CD1c-positive myeloid dendritic cell (primary cell): ENCODE data around the gene KCNJ12.
"Not testable (repeated sequence)": the region's sequence is repeated elsewhere in the genome, so short reads cannot be mapped to it uniquely, and the experiment has no call there.

Experiments used
- DNase-seq: peaks from one replicate; pipeline ENCODE4 v3.0.0-alpha.2; 2016; ENCODE audit errors: extremely low spot score

The KCNJ12 gene

GRCh38 chr17:21408224-21408623, 32.1 kb downstream of the KCNJ12 start:
- not testable (repeated sequence) for DNase-seq

- not testable (repeated sequence) for DNase-seq
These were observed 32.7 kb downstream of the KCNJ12 start for GRCh38 chr17:21408766-21409300.

GRCh38 chr17:21409388-21409787, 33.2 kb downstream of the KCNJ12 start:
- not testable (repeated sequence) for DNase-seq

GRCh38 chr17:21409971-21410370, 33.8 kb downstream of the KCNJ12 start:
- not testable (repeated sequence) for DNase-seq

GRCh38 chr17:21410371-21410770, 34.2 kb downstream of the KCNJ12 start:
- not testable (repeated sequence) for DNase-seq

- not testable (repeated sequence) for DNase-seq
These were observed 34.9 kb downstream of the KCNJ12 start for GRCh38 chr17:21410906-21411678.

GRCh38 chr17:21411679-21412205, 35.6 kb downstream of the KCNJ12 start:
- DNase-seq = not testable (repeated sequence)

GRCh38 chr17:21412207-21412681, 36.1 kb downstream of the KCNJ12 start:
- not testable (repeated sequence) for DNase-seq

- DNase-seq = not testable (repeated sequence)
These were observed 37.6 kb downstream of the KCNJ12 start for GRCh38 chr17:21413570-21414279.

GRCh38 chr17:21414616-21415015, 38.5 kb downstream of the KCNJ12 start:
- not testable (repeated sequence) for DNase-seq

- DNase-seq = not testable (repeated sequence)
These were observed 39.2 kb downstream of the KCNJ12 start for GRCh38 chr17:21415166-21415990.

GRCh38 chr17:21416471-21416981, 40.4 kb downstream of the KCNJ12 start:
- not testable (repeated sequence) for DNase-seq

- not testable (repeated sequence) for DNase-seq
These were observed 41.2 kb downstream of the KCNJ12 start for GRCh38 chr17:21417349-21417748.

GRCh38 chr17:21417921-21418320, 41.8 kb downstream of the KCNJ12 start:
- no peak for DNase-seq

GRCh38 chr17:21418446-21419298, 42.5 kb downstream of the KCNJ12 start:
- DNase-seq = no peak

GRCh38 chr17:21419299-21420239, 43.4 kb downstream of the KCNJ12 start:
- DNase-seq = no peak

- DNase-seq = not testable (repeated sequence)
These were observed 44.4 kb downstream of the KCNJ12 start for GRCh38 chr17:21420503-21421090.
